Activated CD8-positive, alpha-beta T cell treated with anti-CD3 and anti-CD28 coated beads, Interleukin-2, amount 10 ng/mL, durations not matched to agents 7 days and 5 days (primary cell): ENCODE results near the gene PEX5L. TPM values are rescaled to one million over a fixed set of nuclear protein-coding genes. Genes with fewer than 3 reads are reported as not detected.

Experiments
- ATAC-seq: fragments of 150-1000 bp; cut with Tn5 transposase; one replicate; pipeline ENCODE4 v1.10.0; 2021; ENCODE audit warnings: moderate library complexity
- CTCF ChIA-PET: fragments of 350-600 bp; sonication (Branson Sonifier 250); formaldehyde crosslinking; loops from one replicate; lab custom pipeline; 2021; ENCODE audit warnings: antibody characterized with exemption; lab: Charles Lee
- POLR2A ChIA-PET: fragments of 350-600 bp; sonication (Branson Sonifier 250); formaldehyde crosslinking; loops from one replicate; lab custom pipeline; 2021; ENCODE audit warnings: antibody characterized with exemption; lab: Charles Lee
- DNase-seq: peaks from one replicate; pipeline ENCODE4 v3.0.0-alpha.2; 2020
- H3K27ac Mint-ChIP-seq: one replicate; pipeline ENCODE4 v1.8.0; 2021; ENCODE audit warnings: mild to moderate bottlenecking, mixed read lengths
- H3K27me3 Mint-ChIP-seq: one replicate; pipeline ENCODE4 v1.8.0; 2021; ENCODE audit warnings: low read depth, mixed read lengths
- H3K36me3 Mint-ChIP-seq: one replicate; pipeline ENCODE4 v1.8.0; 2021; ENCODE audit warnings: low read depth, mixed read lengths
- H3K4me1 Mint-ChIP-seq: one replicate; pipeline ENCODE4 v1.8.0; 2021; ENCODE audit warnings: low read depth, mixed read lengths
- H3K4me3 Mint-ChIP-seq: one replicate; pipeline ENCODE4 v1.8.0; 2021; ENCODE audit warnings: mild to moderate bottlenecking, mixed read lengths
- H3K9me3 Mint-ChIP-seq: one replicate; pipeline ENCODE4 v1.8.0; 2022; ENCODE audit warnings: mixed read lengths; ENCODE audit not compliant: insufficient read depth
- total RNA-seq, 2 experiments: library from RNA; stranded (reverse); gene quantifications; one replicate each; pipeline ENCODE4 v1.2.3, GENCODE V29; 2021

The PEX5L gene
- total RNA-seq, 2 experiments from 2014 or later, result not detected

DNA sequence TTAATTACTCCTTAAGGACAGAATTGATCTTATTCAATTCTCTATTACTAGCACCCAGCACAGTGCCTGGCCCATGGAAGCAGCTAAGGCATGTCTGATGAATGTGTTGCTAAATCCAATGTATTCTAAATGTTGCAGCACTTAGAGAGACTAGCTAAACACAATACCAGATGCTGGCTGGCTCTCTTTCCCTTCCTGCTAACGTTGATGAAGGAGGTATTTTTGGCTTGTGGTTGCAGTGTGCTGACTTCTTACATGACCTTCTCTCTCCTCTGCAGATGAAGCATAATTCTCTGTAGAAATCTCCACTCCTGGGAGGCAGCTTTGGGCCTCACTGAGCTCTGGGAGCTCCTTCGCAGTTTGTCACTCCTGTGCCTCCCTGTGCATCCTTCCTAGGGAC is 183.6 kb downstream of the PEX5L start:
- no peak for ATAC-seq
- H3K9me3 Mint-ChIP-seq, result no peaks in the 10 kb centered on the region
- H3K4me3 Mint-ChIP-seq, result no peak overlapping the region
- no peaks in the 10 kb centered on the region for H3K36me3 Mint-ChIP-seq
- H3K4me1 Mint-ChIP-seq, result no peaks in the 10 kb centered on the region
- no peak for DNase-seq
- no peak overlapping the region for H3K27ac Mint-ChIP-seq
- POLR2A ChIA-PET, result no interaction called here
- H3K27me3 Mint-ChIP-seq, result peaks cover 3% of the 10 kb centered on the region
- CTCF ChIA-PET, result no interaction called here

DNA sequence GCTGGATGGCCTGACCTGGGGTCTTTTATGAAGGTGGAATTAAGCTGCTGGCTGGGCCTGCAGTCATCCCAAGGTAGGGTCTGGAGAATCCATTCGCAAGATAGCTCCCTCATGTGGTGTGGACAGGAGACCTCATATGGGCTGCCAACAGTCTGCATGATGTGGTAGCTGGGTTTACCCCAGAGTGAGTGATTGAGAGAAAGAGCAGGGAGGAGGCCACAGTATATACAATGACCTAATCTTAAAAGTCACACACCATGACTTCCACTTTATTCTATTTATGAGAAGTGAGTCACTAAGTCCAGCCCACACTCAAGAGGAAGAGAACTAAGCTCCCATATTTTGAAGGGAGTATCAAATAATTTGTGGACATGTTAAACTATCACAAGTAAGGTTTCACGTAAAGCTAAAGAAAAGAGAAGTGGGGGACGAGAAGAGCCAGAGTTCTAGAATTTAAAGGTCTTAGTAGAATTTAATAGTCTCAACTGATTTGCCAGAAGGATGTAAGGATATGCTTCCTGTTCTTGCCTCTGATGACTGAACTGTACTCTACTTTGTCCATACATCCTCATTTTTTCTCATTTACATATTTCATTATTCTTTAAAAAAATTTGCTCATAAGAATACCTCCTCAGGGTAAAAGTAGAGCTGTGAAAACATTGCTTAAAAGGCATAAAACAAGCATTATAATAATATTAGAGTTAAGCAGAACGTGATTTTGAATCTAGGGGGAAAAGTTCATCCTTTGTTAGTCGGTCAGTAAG is 184.4 kb downstream of the PEX5L start:
- ChIA-PET CTCF (no interaction called here), POLR2A (no interaction called here)

GRCh38 chr3:179848711-179849110 is 188.0 kb downstream of the PEX5L start:
- no peak overlapping the region for H3K27ac Mint-ChIP-seq
- H3K36me3 Mint-ChIP-seq, result no peaks in the 10 kb centered on the region
- ATAC-seq (no peak), DNase-seq (no peak)
- H3K27me3 Mint-ChIP-seq, result peaks cover 3% of the 10 kb centered on the region
- ChIA-PET CTCF (no interaction called here), POLR2A (no interaction called here)
- H3K4me3 Mint-ChIP-seq, result no peak overlapping the region
- H3K4me1 Mint-ChIP-seq, result no peaks in the 10 kb centered on the region
- H3K9me3 Mint-ChIP-seq, result no peaks in the 10 kb centered on the region

More for the DNA sequence above, 184.4 kb downstream of the PEX5L start:
- Mint-ChIP-seq H3K4me1 (no peaks in the 10 kb centered on the region), H3K27me3 (peaks cover 3% of the 10 kb centered on the region), H3K9me3 (no peaks in the 10 kb centered on the region), H3K27ac (no peak overlapping the region), H3K36me3 (no peaks in the 10 kb centered on the region), H3K4me3 (no peak overlapping the region)
- DNase-seq, result no peak
- no peak for ATAC-seq

GRCh38 chr3:179842061-179842460 is 194.7 kb downstream of the PEX5L start:
- ChIA-PET POLR2A (no interaction called here), CTCF (no interaction called here)
- H3K27me3 Mint-ChIP-seq, result no peaks in the 10 kb centered on the region
- no peaks in the 10 kb centered on the region for H3K9me3 Mint-ChIP-seq
- ATAC-seq (no peak), DNase-seq (no peak)
- H3K36me3 Mint-ChIP-seq, result no peaks in the 10 kb centered on the region
- no peak overlapping the region for H3K27ac Mint-ChIP-seq
- no peaks in the 10 kb centered on the region for H3K4me1 Mint-ChIP-seq
- no peak overlapping the region for H3K4me3 Mint-ChIP-seq

- ATAC-seq (no peak), DNase-seq (no peak)
- H3K4me1 Mint-ChIP-seq, result no peaks in the 10 kb centered on the region
- H3K36me3 Mint-ChIP-seq, result no peaks in the 10 kb centered on the region
- CTCF ChIA-PET, result no interaction called here
- H3K27ac Mint-ChIP-seq, result no peak overlapping the region
- H3K4me3 Mint-ChIP-seq, result no peak overlapping the region
- no peaks in the 10 kb centered on the region for H3K27me3 Mint-ChIP-seq
- POLR2A ChIA-PET, result no interaction called here
- no peaks in the 10 kb centered on the region for H3K9me3 Mint-ChIP-seq
These were observed 195.8 kb downstream of the PEX5L start for GRCh38 chr3:179840985-179841384.

DNA sequence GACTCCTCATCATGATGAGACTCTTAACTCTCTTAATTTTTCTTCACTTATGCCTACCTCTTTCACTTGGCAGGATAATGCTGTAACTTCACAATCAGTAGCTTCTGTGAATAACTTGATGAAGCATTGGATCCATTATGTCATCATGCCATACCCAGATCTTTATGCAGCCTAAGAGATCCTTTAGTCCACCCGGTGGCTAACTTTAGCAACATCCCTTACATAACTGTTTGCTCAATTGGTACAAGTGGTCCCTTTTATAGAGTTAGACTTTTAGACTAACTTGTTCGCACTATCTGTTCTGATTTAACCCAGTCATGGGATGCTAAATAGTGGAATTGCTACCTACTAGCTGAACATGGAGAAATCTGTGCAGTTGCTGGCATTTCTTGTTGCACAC is 199.4 kb downstream of the PEX5L start:
- POLR2A ChIA-PET, result no interaction called here
- no peak for ATAC-seq

GRCh38 chr3:179833294-179833693 is 203.4 kb downstream of the PEX5L start:
- no peak for DNase-seq
- ChIA-PET POLR2A (no interaction called here), CTCF (no interaction called here)
- ATAC-seq, result no peak
- no peaks in the 10 kb centered on the region for H3K36me3 Mint-ChIP-seq
- H3K4me3 Mint-ChIP-seq, result no peak overlapping the region
- H3K4me1 Mint-ChIP-seq, result no peaks in the 10 kb centered on the region
- no peaks in the 10 kb centered on the region for H3K9me3 Mint-ChIP-seq
- no peak overlapping the region for H3K27ac Mint-ChIP-seq
- no peaks in the 10 kb centered on the region for H3K27me3 Mint-ChIP-seq

More for the DNA sequence above, 199.4 kb downstream of the PEX5L start:
- Mint-ChIP-seq H3K27ac (no peak overlapping the region), H3K27me3 (no peaks in the 10 kb centered on the region), H3K4me3 (no peak overlapping the region), H3K4me1 (no peaks in the 10 kb centered on the region), H3K36me3 (no peaks in the 10 kb centered on the region), H3K9me3 (no peaks in the 10 kb centered on the region)
- CTCF ChIA-PET, result interaction anchor here (0.6 to 1.1 kb wide), 2 partner anchors 188 to 196 kb away, joined by 3 read pairs; no protein-coding TSS in a partner anchor
- DNase-seq, result no peak

DNA sequence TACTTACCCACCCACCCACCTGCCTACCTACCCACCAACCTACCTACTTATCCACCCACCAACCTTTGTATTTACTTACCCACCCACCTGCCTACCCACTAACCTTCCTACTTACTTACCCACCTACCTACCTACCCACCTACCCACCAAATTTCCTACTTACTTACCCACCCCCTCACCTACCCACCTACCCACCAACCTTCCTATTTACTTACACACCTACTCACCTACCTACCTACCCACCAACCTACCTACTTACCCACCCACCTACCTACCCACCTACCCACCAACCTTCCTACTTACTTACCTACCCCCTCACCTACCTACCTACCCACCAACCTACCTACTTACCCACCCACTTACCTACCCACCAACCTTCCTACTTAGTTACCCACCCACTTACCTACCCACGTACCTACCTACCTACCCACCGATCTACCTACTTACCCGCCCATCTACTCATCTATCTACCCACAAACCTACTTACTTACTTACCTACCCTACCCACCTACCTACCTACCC is 204.3 kb downstream of the PEX5L start:
- peaks cover 4% of the 10 kb centered on the region for H3K27me3 Mint-ChIP-seq
- H3K36me3 Mint-ChIP-seq, result no peaks in the 10 kb centered on the region
- no peak for ATAC-seq
- no peak overlapping the region for H3K27ac Mint-ChIP-seq
- H3K4me3 Mint-ChIP-seq, result no peak overlapping the region
- DNase-seq, result no peak
- ChIA-PET POLR2A (no interaction called here), CTCF (no interaction called here)
- H3K9me3 Mint-ChIP-seq, result no peaks in the 10 kb centered on the region
- no peaks in the 10 kb centered on the region for H3K4me1 Mint-ChIP-seq

DNA sequence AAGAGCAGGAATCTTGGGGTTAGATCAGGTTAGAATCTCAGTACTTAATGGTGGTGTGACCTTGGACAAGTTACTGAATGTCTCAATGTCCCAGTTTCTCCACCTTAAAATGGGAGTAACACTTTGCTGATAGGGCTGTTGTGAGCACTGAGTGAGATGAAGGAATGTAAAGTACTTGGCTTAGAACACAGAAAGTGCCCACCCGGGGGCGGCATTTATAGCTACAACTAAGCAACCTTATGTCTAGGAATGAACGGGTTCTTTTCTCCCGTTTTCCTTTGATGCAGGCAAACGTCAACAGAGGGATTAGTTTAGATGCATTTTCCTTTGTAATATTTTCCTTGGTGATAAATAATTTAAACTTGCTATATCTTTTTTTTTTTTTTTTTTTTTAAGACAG is 207.3 kb downstream of the PEX5L start:
- no peak for DNase-seq

GRCh38 chr3:179828738-179829137 is 208.0 kb downstream of the PEX5L start:
- CTCF ChIA-PET, result no interaction called here
- Mint-ChIP-seq H3K36me3 (no peaks in the 10 kb centered on the region), H3K27me3 (peaks cover 4% of the 10 kb centered on the region), H3K9me3 (no peaks in the 10 kb centered on the region), H3K4me3 (no peak overlapping the region), H3K4me1 (no peaks in the 10 kb centered on the region), H3K27ac (no peak overlapping the region)
- POLR2A ChIA-PET, result no interaction called here
- DNase-seq (no peak), ATAC-seq (no peak)

More for the DNA sequence above, 207.3 kb downstream of the PEX5L start:
- H3K4me3 Mint-ChIP-seq, result no peak overlapping the region
- no peaks in the 10 kb centered on the region for H3K9me3 Mint-ChIP-seq
- H3K36me3 Mint-ChIP-seq, result no peaks in the 10 kb centered on the region
- CTCF ChIA-PET, result no interaction called here
- H3K27ac Mint-ChIP-seq, result no peak overlapping the region
- H3K27me3 Mint-ChIP-seq, result peaks cover 4% of the 10 kb centered on the region
- no peak for ATAC-seq
- POLR2A ChIA-PET, result no interaction called here
- no peaks in the 10 kb centered on the region for H3K4me1 Mint-ChIP-seq

DNA sequence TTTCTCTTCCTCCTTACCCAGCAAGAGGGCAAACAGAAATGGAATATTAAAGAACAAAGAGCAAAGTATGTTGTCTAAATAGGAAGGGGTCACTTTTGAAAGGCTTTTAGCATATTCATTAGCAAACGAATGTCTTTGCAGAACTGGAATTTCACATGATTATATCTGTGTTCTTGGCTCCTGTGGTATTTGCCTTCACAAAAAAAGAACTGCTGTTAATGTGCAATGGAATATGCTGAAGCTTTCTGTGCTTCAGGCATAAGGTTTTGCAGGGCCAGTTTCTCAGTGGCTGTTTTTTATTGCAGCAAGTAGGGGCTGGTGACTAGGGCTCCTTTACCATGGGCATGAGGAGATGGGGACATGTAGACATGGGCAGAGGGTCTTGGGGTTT is 210.5 kb downstream of the PEX5L start:
- Mint-ChIP-seq H3K27me3 (peaks cover 4% of the 10 kb centered on the region), H3K4me3 (no peak overlapping the region), H3K36me3 (no peaks in the 10 kb centered on the region), H3K4me1 (no peaks in the 10 kb centered on the region), H3K27ac (no peak overlapping the region), H3K9me3 (no peaks in the 10 kb centered on the region)
- DNase-seq, result no peak
- ATAC-seq, result no peak
- ChIA-PET CTCF (interaction anchor here (1.6 kb wide), 1 partner anchor 15 kb away, joined by 5 read pairs; no protein-coding TSS in a partner anchor), POLR2A (no interaction called here)

DNA sequence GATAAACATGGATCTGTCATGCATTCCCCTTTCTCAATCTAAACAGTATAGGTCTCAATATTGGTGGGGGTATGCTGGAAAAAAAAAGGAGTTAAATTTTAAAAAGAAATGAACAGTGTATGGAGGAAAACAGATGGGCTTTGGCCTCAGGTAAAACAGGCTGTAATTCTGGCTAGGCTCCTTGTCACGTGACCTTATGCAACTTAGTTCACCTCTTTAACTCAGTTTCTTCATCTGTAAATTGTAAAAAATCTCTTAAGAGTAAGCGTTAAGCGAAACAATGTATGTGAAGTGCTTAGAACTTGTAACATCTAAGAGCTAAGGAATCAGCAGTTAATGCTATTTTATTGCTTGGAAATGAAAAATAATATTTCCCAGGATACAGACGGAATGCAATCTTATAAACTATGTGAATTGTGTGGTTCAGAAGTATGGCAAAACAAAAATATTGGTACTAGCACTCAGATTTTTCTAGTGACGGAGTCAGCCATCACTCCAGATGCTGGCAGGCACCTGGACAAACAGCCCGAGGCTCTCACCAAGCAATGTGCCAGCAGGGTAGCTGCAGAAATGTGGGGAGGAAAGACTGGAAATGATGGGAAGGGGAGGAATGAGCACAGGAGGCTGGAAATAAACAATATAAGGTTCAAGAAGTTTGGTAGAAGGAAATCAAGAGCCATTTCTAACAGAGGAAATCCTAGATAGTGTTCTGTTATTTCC is 211.1 kb downstream of the PEX5L start:
- ChIA-PET CTCF (no interaction called here), POLR2A (no interaction called here)
- H3K4me1 Mint-ChIP-seq, result no peaks in the 10 kb centered on the region
- no peak overlapping the region for H3K4me3 Mint-ChIP-seq
- ATAC-seq, result no peak
- peaks cover 4% of the 10 kb centered on the region for H3K27me3 Mint-ChIP-seq
- no peak for DNase-seq
- no peaks in the 10 kb centered on the region for H3K36me3 Mint-ChIP-seq
- no peak overlapping the region for H3K27ac Mint-ChIP-seq
- no peaks in the 10 kb centered on the region for H3K9me3 Mint-ChIP-seq
